Breast epithelium (tissue), 3 donors: ENCODE data around the gene CENPU.

Experiments
- CTCF ChIP-seq, 3 donors: fragments of 450-650 bp; IDR thresholded peaks; one replicate each; pipeline ENCODE4 v1.5.1; 2016 to 2017; ENCODE audit warnings: antibody characterized with exemption in 3 of 3, mild to moderate bottlenecking in 3 of 3, moderate library complexity in 3 of 3
- POLR2A ChIP-seq: fragments of 450-650 bp; IDR thresholded peaks from one replicate; pipeline ENCODE4 v1.6.1; 2016; ENCODE audit warnings: antibody characterized with exemption, mild to moderate bottlenecking, moderate library complexity

GRCh38 chr4:184695178-184695896, 38.6 kb downstream of the CENPU start:
- no peak for TF ChIP-seq CTCF (IDR thresholded peaks at IDR 0.05)
- TF ChIP-seq POLR2A, result no peak
